RWPE1 (cell line): ENCODE results near the gene ST3GAL3.
A peak's percentile ranks its signal among the peaks of the same experiment; 100 is the strongest.

ENCODE experiments used
- CTCF ChIA-PET: fragments of 350-600 bp; sonication (Branson Sonifier 250); formaldehyde crosslinking; extraction: SDS; loops from one replicate; lab custom pipeline; 2021; lab: Yijun Ruan, JAX
- POLR2A ChIA-PET: fragments of 400-600 bp; formaldehyde crosslinking; extraction: SDS; loops from one replicate; lab custom pipeline; 2020; ENCODE audit warnings: antibody characterized with exemption; ENCODE audit not compliant: low non-redundant PET; lab: Yijun Ruan, JAX
- DNase-seq: peaks from one replicate; pipeline ENCODE4 v3.0.0; 2012; ENCODE audit warnings: low spot score
- H3K27ac ChIP-seq: fragments of 450-650 bp; 2 replicates; pipeline ENCODE4 v1.5.1; 2017
- TF ChIP-seq, protein P1 (sequence below): fragments of 450-650 bp; conservative IDR thresholded peaks from 2 replicates; pipeline ENCODE4 v1.5.1; 2017; ENCODE audit warnings: low read depth, mild to moderate bottlenecking

The ST3GAL3 gene

GRCh38 chr1:43947061-43947873 is 239.9 kb downstream of the ST3GAL3 start:
- TF ChIP-seq, protein P1, sequence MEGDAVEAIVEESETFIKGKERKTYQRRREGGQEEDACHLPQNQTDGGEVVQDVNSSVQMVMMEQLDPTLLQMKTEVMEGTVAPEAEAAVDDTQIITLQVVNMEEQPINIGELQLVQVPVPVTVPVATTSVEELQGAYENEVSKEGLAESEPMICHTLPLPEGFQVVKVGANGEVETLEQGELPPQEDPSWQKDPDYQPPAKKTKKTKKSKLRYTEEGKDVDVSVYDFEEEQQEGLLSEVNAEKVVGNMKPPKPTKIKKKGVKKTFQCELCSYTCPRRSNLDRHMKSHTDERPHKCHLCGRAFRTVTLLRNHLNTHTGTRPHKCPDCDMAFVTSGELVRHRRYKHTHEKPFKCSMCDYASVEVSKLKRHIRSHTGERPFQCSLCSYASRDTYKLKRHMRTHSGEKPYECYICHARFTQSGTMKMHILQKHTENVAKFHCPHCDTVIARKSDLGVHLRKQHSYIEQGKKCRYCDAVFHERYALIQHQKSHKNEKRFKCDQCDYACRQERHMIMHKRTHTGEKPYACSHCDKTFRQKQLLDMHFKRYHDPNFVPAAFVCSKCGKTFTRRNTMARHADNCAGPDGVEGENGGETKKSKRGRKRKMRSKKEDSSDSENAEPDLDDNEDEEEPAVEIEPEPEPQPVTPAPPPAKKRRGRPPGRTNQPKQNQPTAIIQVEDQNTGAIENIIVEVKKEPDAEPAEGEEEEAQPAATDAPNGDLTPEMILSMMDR: no peak
- no peak for DNase-seq
- ChIA-PET CTCF (interaction anchor here (1.0 to 3.7 kb wide), 3 partner anchors 13 to 184 kb away, joined by 3 to 20 read pairs (median 3); partner anchors contain the start of gene ARTN), POLR2A (interaction anchor here (0.8 kb wide), 1 partner anchor 12 kb away, joined by 3 read pairs; no protein-coding TSS in a partner anchor)
- peak overlapping the region; percentile 90 for H3K27ac ChIP-seq

DNA sequence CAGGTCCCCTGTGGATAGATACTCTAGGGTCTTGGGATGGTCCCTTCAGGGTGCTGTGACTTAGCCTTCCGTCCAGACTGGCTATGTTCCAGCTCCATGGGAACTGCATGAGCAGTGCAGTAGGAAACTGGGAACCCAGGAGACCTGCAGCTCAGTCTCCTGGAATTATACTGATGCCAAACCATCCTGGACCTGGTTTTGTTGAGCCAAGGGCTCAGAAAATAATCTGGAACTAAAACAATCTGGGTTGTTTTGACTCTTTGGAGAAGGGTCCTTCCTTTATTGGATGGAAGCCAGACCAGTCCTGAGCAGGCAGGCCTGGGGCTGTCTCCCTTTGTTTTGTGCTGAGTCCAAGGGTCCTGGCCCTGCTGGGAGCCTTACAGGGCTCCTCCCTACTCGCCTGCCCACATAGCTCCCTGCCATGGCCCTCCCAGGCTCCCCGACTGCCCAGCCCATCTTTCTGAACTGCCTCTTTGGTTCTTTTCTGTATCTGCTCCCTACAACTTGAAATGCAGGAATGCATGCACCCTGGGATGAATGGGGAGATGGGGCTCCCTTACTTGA is 240.6 kb downstream of the ST3GAL3 start:
- ChIA-PET CTCF (interaction anchor here (1.4 to 3.7 kb wide), 2 partner anchors 14 to 183 kb away, joined by 5 to 20 read pairs; partner anchors contain the start of gene ARTN), POLR2A (no interaction called here)
- DNase-seq: no peak
- peak overlapping the region; percentile 90 for H3K27ac ChIP-seq
- TF ChIP-seq, protein P1: no peak

GRCh38 chr1:43949678-43950077 is 242.3 kb downstream of the ST3GAL3 start:
- 0 out of 2 replicates have a peak overlapping the region, but pooled peaks have one; percentile 90 for H3K27ac ChIP-seq
- no peak for DNase-seq
- TF ChIP-seq, protein P1: no peak
- CTCF ChIA-PET: no interaction called here
- POLR2A ChIA-PET: no interaction called here

GRCh38 chr1:43951021-43951985 is 244.0 kb downstream of the ST3GAL3 start:
- ChIA-PET CTCF (no interaction called here), POLR2A (interaction anchor here (0.6 kb wide), 1 partner anchor 14 kb away, joined by 3 read pairs; no protein-coding TSS in a partner anchor)
- DNase-seq: no peak
- H3K27ac ChIP-seq: no peak overlapping the region
- TF ChIP-seq, protein P1: no peak

DNA sequence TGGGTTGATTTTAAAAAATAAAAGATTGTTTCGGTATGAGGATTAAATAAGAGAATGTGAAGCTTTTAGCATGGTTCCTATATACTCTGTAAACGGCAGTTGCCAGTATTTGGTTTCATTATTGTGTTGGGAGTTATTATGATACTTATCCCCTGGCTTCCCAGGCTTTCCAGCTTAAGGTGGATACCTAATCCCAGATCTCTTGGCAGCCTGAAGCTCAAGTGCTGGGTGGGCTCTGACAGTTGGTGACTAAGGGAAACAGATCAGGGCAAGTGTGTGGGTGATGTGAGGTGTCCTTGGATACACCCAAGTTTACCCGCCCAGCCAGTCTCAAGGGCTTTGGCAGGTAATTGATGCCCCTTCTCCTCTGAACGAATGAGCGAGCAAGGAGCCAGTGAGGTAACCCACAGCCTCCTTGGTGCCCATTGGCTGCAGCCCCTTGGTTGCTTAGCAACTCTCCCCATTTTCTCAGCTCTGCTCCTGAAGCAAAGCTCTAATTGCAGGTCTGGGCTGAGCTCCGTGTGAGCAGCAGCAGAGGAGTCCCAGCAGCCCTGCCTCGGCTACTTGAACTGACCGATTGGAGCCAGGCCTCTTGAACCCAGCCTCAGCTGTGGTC is 245.5 kb downstream of the ST3GAL3 start:
- POLR2A ChIA-PET: no interaction called here
- CTCF ChIA-PET: no interaction called here
- DNase-seq: no peak
- TF ChIP-seq, protein P1: no peak
- peak overlapping the region; percentile 33 for H3K27ac ChIP-seq
